ENCODE measurements around the gene SAMD7. TPM values are rescaled to one million over a fixed set of nuclear protein-coding genes. Genes with fewer than 3 reads are reported as not detected.

SAMD7 gene
- total and polyA plus RNA-seq, 12 donors = not detected

GRCh38 chr3:169965562-169966427 is 54.4 kb downstream of the SAMD7 start:
- peak overlapping the region; percentile 42 to 86 (median 73) for H3K4me3 ChIP-seq
- H3K27ac ChIP-seq = peak overlapping the region in 4 of 5 donors; percentile 93 to 100 (median 96)
- WGBS, 4 donors = 63 to 66% (median 64%) methylated on average over 21 of the region's 21 CpGs
- peaks cover 22 to 33% of the 10 kb centered on the region in 2 donors for H3K4me1 ChIP-seq (replicated peaks in 1 of 2)
- no peak for DNase-seq
- no peaks in the 10 kb centered on the region for H3K27me3 ChIP-seq
- H3K36me3 ChIP-seq (replicated peaks in 1 of 2) = no peaks in the 10 kb centered on the region
- TF ChIP-seq CTCF (IDR thresholded peaks at IDR 0.05) (no peak), POLR2A (IDR thresholded peaks at IDR 0.05) (no peak)
- intact Hi-C loops (cut with DNase I) = loop anchor here in 1 of 2 donors (10.0 kb wide), 1 partner anchor 101 kb away; the partner anchor contains the start of gene LRRC31
- H3K9me3 ChIP-seq (replicated peaks in 1 of 3) = no peaks in the 10 kb centered on the region

GRCh38 chr3:169966428-169966950 is 55.1 kb downstream of the SAMD7 start, which contains the start of gene SEC62:
Gene SEC62, plus strand, starts transcription at chr3:169966807. Its CDS starts 16 bp downstream, at chr3:169966823.
- WGBS, 4 donors = 0 to 2% (median 1%) methylated on average over 19 to 37 of the region's 37 CpGs
- peak; percentile 76 to 78 for TF ChIP-seq POLR2A (IDR thresholded peaks at IDR 0.05)
- peak in 4 of 6 experiments; percentile 15 to 53 (median 38) for TF ChIP-seq CTCF (IDR thresholded peaks at IDR 0.05)

GRCh38 chr3:169966951-169967915 is 55.9 kb downstream of the SAMD7 start:
- Histone ChIP-seq H3K9me3 (replicated peaks in 1 of 3) (no peaks in the 10 kb centered on the region), H3K27me3 (no peaks in the 10 kb centered on the region), H3K36me3 (replicated peaks in 1 of 2) (no peaks in the 10 kb centered on the region), H3K4me3 (peak overlapping the region; percentile 42 to 86 (median 73)), H3K4me1 (replicated peaks in 1 of 2) (peaks cover 22 to 44% of the 10 kb centered on the region in 2 donors), H3K27ac (peak overlapping the region; percentile 47 to 100 (median 96))
- peak in 1 of 2 donors; percentile 7 for TF ChIP-seq POLR2A (IDR thresholded peaks at IDR 0.05)
- no peak for TF ChIP-seq CTCF (IDR thresholded peaks at IDR 0.05)
- peak; percentile 57 to 77 (median 63) for DNase-seq
- intact Hi-C loops (cut with DNase I) = loop anchor here in 1 of 2 donors (10.0 kb wide), 1 partner anchor 102 kb away; the partner anchor contains the start of gene LRRC31
- 3 to 7% (median 4%) methylated on average over 20 to 44 of the region's 44 CpGs for WGBS, 4 donors

More at GRCh38 chr3:169966428-169966950, 55.1 kb downstream of the SAMD7 start, which contains the start of gene SEC62:
- DNase-seq = peak; percentile 91 to 97 (median 94)
- Histone ChIP-seq H3K27me3 (no peaks in the 10 kb centered on the region), H3K9me3 (replicated peaks in 1 of 3) (no peaks in the 10 kb centered on the region), H3K27ac (peak within 1 kb of the TSS; percentile 47 to 100 (median 96)), H3K36me3 (replicated peaks in 1 of 2) (no peaks in the 10 kb centered on the region), H3K4me1 (replicated peaks in 1 of 2) (peaks cover 22 to 39% of the 10 kb centered on the region in 2 donors), H3K4me3 (peak within 1 kb of the TSS; percentile 42 to 86 (median 73))
- intact Hi-C loops (cut with DNase I) = loop anchor here in 1 of 2 donors (10.0 kb wide), 1 partner anchor 102 kb away; the partner anchor contains the start of gene LRRC31
